Right cardiac atrium (tissue), 5 donors: Measurements from ENCODE around the gene SAYSD1. TPM values are rescaled to one million over a fixed set of nuclear protein-coding genes. Genes with fewer than 3 reads are reported as not detected.

Experiments
- ATAC-seq, 2 donors: fragments of 200-7000 bp; cut with Tn5 transposase; one replicate each; pipeline versions ENCODE4 v1.8.0 to v1.9.1; 2020; ENCODE audit warnings: moderate library complexity in 2 of 2, mild to moderate bottlenecking in 1 of 2
- DNase-seq, 3 donors: peaks; one replicate each; pipeline ENCODE4 v3.0.0-alpha.2; 2020
- H3K27ac ChIP-seq: one replicate; pipeline ENCODE4 v1.5.1; 2013; ENCODE audit warnings: mild to moderate bottlenecking, low read length, control low read depth, moderate library complexity
- H3K27me3 ChIP-seq: one replicate; pipeline ENCODE4 v1.6.1; 2013; ENCODE audit not compliant: control insufficient read depth, insufficient read depth
- H3K4me1 ChIP-seq: one replicate; pipeline ENCODE4 v1.6.1; 2013; ENCODE audit warnings: low read length; ENCODE audit not compliant: control insufficient read depth, insufficient read depth
- H3K4me3 ChIP-seq: one replicate; pipeline ENCODE4 v1.5.1; 2013; ENCODE audit warnings: low read length, control low read depth
- H3K9me3 ChIP-seq: one replicate; pipeline ENCODE4 v1.6.1; 2013; ENCODE audit warnings: low read length; ENCODE audit not compliant: control insufficient read depth
- WGBS: extraction: QIAGEN DNeasy Blood & Tissue Kit; methylation state at CpG from one replicate; pipeline ENCODE4 v1.1.7; 2013; 5-methylcytosine and 5-hydroxymethylcytosine counted together
- intact Hi-C, 4 donors: fragments of 100-400 bp; cut with DNase I; formaldehyde crosslinking; loops; one replicate each; pipeline versions ENCODE4 v1.11.0 to v1.14.0; 2022 to 2023
- polyA plus RNA-seq: library from polyadenylated mRNA; stranded (reverse); fragments of 200-250 nt; gene quantifications from one replicate; pipeline ENCODE4 v1.2.3, GENCODE V29; 2013
- total RNA-seq, 4 donors: library from RNA; stranded (reverse); fragmentation: NEBNext Ultra II Directional; extraction: Animal tissue kit (Norgen Biotek cat#: 25700); gene quantifications; one replicate each; pipeline ENCODE4 v1.2.1, GENCODE V29; 2021
- donor health status: healthy with polysubstance abuse.
- donor health status: DM: no; HTN: yes; CAD: no.
- donor health status: DM: no; HTN: no; CAD: no.
- donor health status: DM: no; HTN: yes; CAD: no; lungs with severe emphysema.
- donor health status: DM: yes; HTN: yes; CAD: no.

The SAYSD1 gene
- total and polyA plus RNA-seq, 5 donors, result 8.3 to 12.6 (median 11.2) TPM

DNA sequence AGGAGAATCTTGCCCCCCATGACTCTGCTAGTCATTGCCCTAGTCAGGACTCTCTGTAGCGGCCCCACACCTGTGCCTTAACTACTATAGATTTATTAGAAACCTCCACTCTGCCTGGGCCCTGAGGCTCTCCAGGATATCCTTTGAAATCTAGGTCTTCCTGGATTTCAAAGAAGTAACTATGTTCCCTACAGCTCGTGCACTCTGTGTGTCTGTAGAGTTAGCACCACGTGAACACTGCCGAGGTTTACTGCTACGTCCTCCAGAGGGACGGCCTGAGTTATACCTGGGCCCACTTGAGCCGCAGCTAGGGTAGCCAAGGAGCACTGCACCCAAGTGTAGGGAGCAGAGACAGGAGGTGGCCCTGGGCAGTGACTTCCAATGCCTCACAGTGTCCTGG is 46.6 kb downstream of the SAYSD1 start:
- DNase-seq (no peak), ATAC-seq (no peak)
- Histone ChIP-seq H3K27ac (no peak overlapping the region), H3K4me1 (peaks cover 2% of the 10 kb centered on the region), H3K27me3 (no peaks in the 10 kb centered on the region), H3K4me3 (no peak overlapping the region), H3K9me3 (no peaks in the 10 kb centered on the region)
- 80% methylated on average over 7 of the region's 7 CpGs for WGBS
- intact Hi-C loops, result no loop called here

DNA sequence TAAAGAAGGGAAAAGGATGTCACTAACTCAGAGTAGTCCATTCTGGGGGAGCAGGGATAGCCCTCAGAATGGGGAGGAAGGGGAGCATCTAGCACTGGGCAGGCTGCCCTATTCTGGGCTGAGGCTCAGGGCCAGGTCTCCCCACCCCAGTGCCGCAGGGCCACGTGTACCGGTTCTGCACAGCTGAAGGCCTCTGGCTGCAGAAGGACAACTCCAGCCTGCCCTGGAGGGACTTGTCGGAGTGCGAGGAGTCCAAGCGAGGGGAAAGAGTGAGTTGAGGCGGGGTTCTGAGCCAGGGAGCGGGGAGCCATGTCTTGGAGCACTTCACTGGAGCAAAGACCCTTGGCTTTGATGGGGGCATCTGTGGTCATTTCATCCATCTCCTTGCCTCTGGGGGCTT is 49.4 kb downstream of the SAYSD1 start:
- H3K4me1 ChIP-seq, result peaks cover 2% of the 10 kb centered on the region
- ATAC-seq, result no peak
- H3K9me3 ChIP-seq, result no peaks in the 10 kb centered on the region
- WGBS, result 79% methylated on average over 8 of the region's 8 CpGs
- H3K27me3 ChIP-seq, result no peaks in the 10 kb centered on the region
- DNase-seq, result no peak
- no peak overlapping the region for H3K4me3 ChIP-seq
- H3K27ac ChIP-seq, result no peak overlapping the region
- intact Hi-C loops, result no loop called here

DNA sequence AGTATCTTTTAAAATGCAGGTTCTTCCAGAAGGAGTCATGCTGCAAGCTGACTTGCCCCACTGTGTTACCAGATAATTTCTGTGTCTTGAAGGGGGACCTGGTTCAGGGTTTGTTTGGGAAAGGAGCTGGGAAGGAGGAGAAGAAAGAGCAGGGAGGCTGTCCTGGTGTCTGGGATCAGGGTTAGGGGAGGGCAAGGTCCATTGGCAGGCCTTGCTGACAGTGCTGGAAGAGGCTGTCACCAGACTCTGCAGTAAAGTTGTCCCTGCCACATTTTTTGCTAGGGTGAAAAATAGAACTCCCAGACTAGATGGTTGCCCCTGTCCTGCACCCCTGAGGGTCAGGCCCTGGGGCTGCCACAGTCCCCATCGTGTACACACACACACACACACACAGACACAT is 51.5 kb downstream of the SAYSD1 start:
- no peak overlapping the region for H3K4me3 ChIP-seq
- peak; percentile 6 to 49 for ATAC-seq
- intact Hi-C loops, result no loop called here
- H3K27ac ChIP-seq, result peak overlapping the region; percentile 33
- no peaks in the 10 kb centered on the region for H3K9me3 ChIP-seq
- peak in 1 of 3 donors; percentile 30 for DNase-seq
- no peaks in the 10 kb centered on the region for H3K27me3 ChIP-seq
- H3K4me1 ChIP-seq, result peaks cover 2% of the 10 kb centered on the region
- WGBS, result 32% methylated on average over 1 of the region's 1 CpG

DNA sequence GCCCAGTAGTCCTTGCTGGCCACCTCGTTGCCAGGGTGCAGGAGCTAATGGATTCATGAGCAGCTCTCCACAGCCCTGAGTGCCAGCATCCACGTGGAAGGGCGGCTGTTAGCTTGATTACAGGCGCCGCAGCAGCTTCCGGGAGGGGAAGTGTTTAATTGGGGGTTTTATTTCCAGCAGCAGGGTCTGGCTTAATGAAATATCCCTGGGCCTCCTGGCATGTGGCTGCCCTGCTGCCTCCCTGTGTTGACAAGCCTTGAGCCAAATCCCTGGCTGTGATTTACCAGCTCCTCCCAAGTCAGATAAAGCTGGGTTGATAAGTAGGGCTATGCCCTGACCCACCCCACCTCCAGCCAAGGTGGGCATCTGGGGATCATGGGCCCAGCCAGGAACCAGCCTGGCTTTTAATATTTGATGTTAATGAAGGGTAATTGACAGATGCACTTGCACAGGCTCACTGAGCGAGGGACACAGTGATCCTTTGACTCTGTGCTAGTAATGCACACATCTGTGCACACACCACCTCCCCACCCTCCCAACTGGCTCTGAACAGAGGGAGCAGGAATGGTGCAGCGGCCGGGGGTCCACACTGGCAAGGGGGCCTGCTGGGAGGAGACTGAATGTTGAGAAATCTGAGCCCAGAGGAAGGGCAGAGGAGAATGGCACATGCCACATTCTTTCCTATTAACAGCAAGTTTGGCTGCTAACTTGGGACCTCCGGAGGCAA is 52.8 kb downstream of the SAYSD1 start:
- H3K27ac ChIP-seq, result peak overlapping the region; percentile 39
- no peaks in the 10 kb centered on the region for H3K27me3 ChIP-seq
- peak in 2 of 3 donors; percentile 65 to 74 for DNase-seq
- peak; percentile 28 to 37 for ATAC-seq
- H3K9me3 ChIP-seq, result no peaks in the 10 kb centered on the region
- H3K4me3 ChIP-seq, result no peak overlapping the region
- peaks cover 2% of the 10 kb centered on the region for H3K4me1 ChIP-seq
- 36% methylated on average over 10 of the region's 10 CpGs for WGBS
- intact Hi-C loops, result no loop called here

DNA sequence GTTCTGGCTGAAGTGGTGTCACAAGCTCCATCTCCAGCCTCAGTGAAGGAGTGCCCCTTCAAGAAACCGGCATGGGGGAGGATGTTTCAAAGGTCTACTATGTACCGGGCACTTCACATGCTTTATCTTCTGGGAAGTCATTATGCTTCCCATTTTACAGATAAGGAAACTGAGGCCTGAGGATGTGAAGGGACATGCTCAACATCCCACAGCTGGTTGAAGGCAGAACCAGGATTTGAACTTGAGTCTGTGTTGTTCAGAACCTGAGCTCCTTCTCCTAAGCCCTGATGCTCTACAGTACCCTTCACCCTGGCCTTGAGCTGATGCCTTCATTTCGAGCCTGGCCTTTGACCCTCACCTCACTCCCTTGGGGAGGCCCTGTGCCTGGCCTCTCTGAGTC is 53.4 kb downstream of the SAYSD1 start:
- ATAC-seq (no peak), DNase-seq (no peak)
- intact Hi-C loops, result no loop called here
- 73% methylated on average over 3 of the region's 3 CpGs for WGBS
- H3K4me3 ChIP-seq, result no peak overlapping the region
- H3K4me1 ChIP-seq, result peaks cover 2% of the 10 kb centered on the region
- no peaks in the 10 kb centered on the region for H3K27me3 ChIP-seq
- no peaks in the 10 kb centered on the region for H3K9me3 ChIP-seq
- H3K27ac ChIP-seq, result peak overlapping the region; percentile 39

DNA sequence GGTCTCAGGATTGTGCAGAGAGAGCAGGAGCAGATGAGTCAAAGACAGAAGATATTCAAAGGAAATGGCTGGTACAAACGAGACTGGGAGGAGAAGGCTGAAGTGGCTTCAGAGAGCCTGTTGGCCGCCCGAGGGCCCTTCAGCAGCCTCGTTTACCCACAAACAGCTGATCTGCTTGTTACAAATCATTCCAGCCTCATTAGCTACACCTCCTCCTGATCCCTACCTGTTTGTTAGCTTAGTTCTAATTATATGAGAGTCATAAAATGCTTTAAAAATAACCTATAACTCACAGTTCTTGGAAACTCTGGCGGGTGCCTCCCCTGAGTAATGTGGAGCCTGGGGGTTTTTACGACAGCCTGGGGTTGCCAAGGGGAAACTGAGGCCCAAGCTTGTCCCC is 53.8 kb downstream of the SAYSD1 start:
- H3K9me3 ChIP-seq, result no peaks in the 10 kb centered on the region
- intact Hi-C loops, result no loop called here
- 57% methylated on average over 6 of the region's 6 CpGs for WGBS
- H3K4me1 ChIP-seq, result peaks cover 2% of the 10 kb centered on the region
- H3K4me3 ChIP-seq, result no peak overlapping the region
- DNase-seq (no peak), ATAC-seq (no peak)
- no peaks in the 10 kb centered on the region for H3K27me3 ChIP-seq
- H3K27ac ChIP-seq, result no peak overlapping the region

DNA sequence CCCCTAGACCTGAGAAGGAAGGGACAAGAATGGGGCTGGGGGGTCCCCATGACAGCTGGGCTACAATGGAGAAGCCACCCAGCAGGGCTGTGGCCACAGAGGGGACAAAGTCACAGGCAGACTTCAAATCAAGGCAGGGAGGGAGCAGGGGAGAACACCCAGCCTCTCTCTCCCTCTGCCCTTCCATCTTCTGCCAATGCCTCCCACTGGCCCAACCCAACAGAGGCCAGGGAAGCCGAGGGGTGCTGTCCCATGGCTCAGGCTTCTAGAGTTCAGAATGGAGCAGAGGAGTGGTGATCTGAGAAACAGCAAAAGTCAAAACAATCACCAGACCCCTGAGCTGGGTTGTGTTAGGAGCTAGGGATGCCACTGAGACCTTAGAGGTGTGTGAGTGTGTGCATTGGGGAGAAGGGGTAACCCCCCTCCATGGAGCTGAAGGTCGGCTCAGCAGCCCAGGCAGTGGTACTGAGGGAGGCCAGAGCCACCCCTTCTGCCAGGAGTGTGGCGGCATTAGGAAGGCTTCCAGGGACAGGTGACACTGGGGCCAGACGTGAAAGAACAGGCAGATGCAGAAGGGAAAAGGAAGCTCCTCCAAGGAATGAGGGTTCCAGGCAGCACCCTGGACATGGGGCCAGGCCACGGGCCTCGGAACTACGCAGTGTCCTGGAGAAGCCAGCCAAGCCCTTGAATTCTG is 54.4 kb downstream of the SAYSD1 start:
- peaks cover 2% of the 10 kb centered on the region for H3K4me1 ChIP-seq
- ATAC-seq, result no peak
- no peak for DNase-seq
- no peaks in the 10 kb centered on the region for H3K9me3 ChIP-seq
- no peak overlapping the region for H3K4me3 ChIP-seq
- no peak overlapping the region for H3K27ac ChIP-seq
- intact Hi-C loops, result no loop called here
- H3K27me3 ChIP-seq, result no peaks in the 10 kb centered on the region
- 58% methylated on average over 7 of the region's 7 CpGs for WGBS

DNA sequence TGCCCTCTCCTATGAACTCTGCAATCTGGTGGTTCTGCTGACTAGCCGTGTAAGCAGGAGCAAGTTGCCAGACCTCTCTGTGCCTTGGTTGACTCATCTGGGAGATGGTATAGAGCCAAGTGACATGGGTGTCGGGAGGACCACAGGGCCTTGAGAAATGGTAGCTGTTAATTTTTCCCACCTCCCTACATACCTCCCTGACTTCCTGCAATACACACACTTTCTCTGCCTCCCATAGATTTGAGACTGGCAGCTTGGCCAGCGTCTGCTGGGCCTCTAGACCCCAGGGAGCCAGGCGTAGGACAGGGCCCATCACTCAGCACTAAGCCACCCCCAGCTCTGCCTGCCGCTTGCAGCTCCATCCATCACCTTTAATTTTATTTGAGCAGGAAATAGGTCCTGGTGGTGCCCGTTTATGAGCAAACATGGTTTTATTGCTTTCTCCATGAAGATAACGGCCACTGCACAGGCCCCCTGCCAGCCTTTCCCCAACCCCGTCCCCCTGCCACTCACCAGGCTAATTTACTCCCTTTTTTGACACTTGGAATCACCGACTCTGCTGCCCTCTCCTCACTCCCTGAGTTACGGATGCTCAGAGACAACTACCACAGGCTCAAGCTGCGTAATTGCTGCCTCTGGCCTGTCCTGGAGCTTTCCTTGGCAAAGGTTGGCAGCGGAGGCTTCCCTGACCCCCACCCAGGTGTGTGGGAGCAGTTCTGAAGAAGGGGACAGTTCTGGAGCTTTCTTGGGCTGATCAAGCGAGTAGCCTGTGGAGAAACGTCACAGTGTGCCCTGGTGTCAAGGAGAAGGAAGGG is 55.3 kb downstream of the SAYSD1 start:
- intact Hi-C loops, result no loop called here
- WGBS, result 62% methylated on average over 14 of the region's 14 CpGs

DNA sequence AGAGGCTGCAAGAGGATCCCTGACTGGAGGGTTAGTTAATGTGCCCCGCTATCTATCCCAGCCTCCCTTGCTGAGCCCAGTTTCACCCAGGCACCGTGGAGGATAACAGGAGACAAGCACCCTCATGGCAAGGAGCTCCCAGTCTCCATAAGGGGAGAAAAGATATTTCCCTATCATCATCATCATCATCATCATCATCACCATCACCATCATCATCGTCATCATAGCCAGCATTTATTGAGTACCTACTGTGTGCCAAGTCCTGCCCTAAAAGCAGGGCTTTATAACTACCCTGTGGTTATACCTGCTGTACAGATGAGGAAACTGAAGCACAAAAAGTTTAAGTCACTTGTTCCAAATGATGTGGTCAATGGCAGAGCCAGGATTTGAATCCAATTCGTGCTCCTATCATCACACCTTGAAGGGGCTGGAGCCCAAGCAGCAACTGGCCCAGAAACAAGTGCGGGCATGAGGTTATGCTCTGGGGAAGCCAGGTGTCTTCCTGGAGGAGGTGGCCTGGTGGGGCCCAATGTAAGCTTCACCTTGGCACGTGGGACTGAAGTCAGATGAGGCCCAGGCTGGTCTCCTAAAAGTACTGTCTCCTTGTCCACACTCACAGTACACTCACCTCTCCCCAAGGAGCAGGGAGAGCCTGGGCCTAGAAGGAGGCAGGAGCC is 56.4 kb downstream of the SAYSD1 start:
- intact Hi-C loops, result no loop called here

More for the DNA sequence above, 55.3 kb downstream of the SAYSD1 start:
- Histone ChIP-seq H3K27me3 (no peaks in the 10 kb centered on the region), H3K9me3 (no peaks in the 10 kb centered on the region), H3K27ac (no peak overlapping the region), H3K4me1 (no peaks in the 10 kb centered on the region), H3K4me3 (no peak overlapping the region)
- DNase-seq (no peak), ATAC-seq (no peak)

DNA sequence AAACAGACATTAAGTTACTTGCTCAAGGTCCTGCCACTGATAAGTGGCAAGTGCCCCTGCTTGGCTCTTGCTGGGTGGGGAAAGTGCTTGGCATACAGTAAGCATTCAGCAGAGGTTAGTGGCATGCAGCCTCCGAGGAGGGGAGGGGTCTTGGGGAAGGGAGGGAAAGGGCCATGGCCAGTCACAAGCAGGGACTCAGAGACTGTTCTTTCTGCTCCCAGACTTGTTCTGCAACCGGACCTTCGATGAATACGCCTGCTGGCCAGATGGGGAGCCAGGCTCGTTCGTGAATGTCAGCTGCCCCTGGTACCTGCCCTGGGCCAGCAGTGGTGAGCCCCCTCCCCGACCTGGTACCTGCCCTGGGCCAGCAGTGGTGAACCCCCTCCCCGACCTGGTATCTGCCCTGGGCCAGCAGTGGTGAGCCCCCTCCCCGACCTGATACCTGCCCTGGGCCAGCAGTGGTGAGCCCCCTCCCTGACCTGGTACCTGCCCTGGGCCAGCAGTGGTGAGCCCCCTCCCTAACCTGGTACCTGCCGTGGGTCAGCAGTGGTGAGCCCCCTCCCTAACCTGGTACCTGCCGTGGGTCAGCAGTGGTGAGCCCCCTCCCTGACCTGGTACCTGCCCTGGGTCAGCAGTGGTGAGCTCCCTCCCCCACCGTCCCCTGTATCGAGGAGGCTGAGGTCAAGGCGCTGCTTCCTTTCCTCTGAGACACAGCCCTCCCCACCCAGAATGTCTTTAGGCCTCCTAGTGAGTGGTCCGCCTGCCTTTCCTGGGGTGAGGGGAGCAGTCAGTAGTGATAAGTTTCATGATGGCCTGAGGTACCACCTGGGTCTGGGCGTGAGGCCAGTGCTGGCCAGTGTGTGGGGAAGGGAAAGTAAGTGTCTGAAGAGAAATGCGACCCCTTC is 57.5 kb downstream of the SAYSD1 start:
- H3K9me3 ChIP-seq, result no peaks in the 10 kb centered on the region
- H3K4me3 ChIP-seq, result no peak overlapping the region
- whole genome bisulfite sequencing, result 66% methylated on average over 17 of the region's 17 CpGs
- DNase-seq (no peak), ATAC-seq (no peak)
- no peak overlapping the region for H3K27ac ChIP-seq
- intact Hi-C loops, result no loop called here
- no peaks in the 10 kb centered on the region for H3K27me3 ChIP-seq
- H3K4me1 ChIP-seq, result no peaks in the 10 kb centered on the region

More for the DNA sequence above, 56.4 kb downstream of the SAYSD1 start:
- Histone ChIP-seq H3K4me1 (no peaks in the 10 kb centered on the region), H3K9me3 (no peaks in the 10 kb centered on the region), H3K27ac (no peak overlapping the region), H3K4me3 (no peak overlapping the region), H3K27me3 (no peaks in the 10 kb centered on the region)
- ATAC-seq (no peak), DNase-seq (no peak)
- 74% methylated on average over 6 of the region's 6 CpGs for WGBS
